AG08396 (cell line): Measurements from ENCODE around the gene CDH26.
"Not testable (repeated sequence)": the region's sequence is repeated elsewhere in the genome, so short reads cannot be mapped to it uniquely, and the experiment has no call there.

Experiments used
- DNase-seq: peaks from one replicate; pipeline ENCODE4 v3.0.0; 2012; ENCODE audit warnings: low spot score, mixed read lengths

The CDH26 gene

DNA sequence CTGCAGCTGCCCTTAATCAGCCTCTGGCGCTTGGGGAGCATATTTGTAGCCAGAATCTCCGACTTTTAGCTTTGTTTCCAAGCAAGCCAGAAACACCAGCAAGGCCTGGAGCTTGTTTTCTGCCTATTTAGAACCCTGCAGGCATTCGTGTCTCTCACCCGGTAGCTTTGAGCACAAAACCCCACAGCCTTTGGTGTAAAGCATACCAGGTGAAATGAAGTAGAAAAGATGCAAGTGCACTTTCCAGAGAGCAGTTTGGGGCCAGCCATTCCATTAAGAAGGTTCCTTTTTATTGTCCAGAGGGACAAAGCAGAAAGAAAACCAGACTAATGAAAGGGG, 17.3 kb upstream of the CDH26 start:
- no peak for DNase-seq

DNA sequence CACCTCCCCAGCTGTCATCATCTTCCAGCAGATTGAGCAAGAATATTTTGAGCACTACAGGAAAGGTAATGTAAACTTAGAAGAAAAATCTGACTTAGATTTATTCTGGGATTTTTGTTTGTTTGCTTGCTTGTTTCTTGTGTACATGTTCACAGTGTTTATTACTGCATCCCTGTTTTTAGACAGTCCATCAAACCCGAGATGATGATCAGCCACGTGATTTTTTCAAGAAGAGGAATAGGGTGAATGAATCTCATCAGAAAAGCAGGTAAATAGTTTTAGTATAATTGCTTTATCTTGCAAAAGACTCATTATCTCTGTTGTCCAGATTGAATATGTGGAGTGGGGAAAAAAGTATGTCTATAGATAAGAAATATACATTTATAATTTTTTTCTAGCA, 16.0 kb upstream of the CDH26 start:
- DNase-seq, result no peak

DNA sequence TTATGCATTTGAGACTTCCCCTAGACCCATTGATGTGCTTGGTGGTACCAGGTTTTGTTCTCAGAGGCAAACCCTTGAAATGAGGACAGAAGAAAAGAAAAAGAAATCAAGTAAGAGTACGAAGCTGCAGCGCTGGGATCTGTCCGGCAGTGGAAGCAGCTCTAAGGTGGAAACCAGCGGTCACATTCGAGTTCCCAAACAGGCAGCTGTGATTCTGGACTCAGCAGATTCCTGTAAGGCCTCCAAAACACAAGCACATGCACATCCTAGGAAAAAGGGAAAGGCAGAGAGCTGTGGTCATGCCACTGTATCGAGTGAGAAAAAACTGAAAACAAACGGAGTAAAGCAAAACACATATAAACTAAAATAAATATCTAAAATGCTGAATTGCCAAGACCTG, 13.5 kb upstream of the CDH26 start:
- no peak for DNase-seq

DNA sequence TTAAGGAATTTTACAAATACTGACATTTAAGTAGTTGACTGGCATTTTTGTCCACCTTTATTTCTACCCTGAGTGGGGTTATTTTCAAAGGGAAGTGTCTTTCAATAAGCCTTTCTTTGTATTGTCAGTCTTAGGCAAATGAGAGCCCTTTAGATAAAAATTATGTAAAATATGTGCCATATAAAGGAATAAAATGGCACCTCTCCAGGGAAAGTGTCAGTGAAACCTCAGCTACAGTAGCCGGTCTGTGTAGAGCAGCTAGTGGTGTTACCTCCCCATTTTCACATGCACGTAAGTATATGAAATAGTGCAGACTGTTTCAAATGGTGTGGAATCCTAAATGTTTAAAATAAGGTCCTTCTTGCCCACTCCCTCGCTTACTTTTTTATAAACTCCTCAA, 13.0 kb upstream of the CDH26 start:
- DNase-seq, result no peak

- DNase-seq, result no peak
These were observed 12.5 kb upstream of the CDH26 start for GRCh38 chr20:59945731-59946130.

DNA sequence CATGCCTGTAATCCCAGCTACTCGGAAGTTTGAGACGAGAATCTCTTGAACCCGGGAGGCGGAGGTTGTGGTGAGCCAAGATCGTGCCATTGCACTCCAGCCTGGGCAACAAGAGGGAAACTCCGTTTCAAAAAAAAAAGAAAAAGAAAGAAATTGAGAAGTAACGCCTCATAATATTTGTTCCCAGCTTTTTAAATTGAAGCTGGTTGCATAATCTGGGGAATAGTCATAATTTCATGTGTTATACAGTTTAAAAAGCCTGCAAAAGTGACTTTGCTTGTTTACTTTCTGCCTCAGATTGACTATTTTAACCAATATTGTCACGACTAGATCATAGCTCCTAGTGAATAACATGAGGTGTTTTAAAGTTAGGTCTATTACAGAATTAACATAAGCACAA, 10.8 kb upstream of the CDH26 start:
- no peak for DNase-seq

DNA sequence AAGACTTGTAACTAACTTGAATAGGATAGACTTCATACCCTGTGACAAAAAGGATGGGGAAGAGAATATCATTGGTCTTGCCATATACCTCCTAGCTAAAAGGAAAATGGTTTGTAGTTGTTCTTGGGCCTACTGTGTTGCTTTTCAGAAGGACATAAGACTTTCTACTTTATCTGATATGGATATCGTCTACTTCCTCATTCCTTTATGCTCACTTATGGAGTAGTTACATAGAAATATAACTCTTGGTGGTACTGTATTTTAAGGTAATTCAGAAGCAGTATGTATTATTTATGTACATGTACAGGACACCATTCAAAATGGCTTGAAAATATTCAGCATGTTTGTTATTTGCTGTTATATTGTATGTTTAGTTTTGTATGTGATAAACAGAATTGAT, 10.0 kb upstream of the CDH26 start:
- no peak for DNase-seq

- no peak for DNase-seq
These were observed 9.1 kb upstream of the CDH26 start for GRCh38 chr20:59948828-59949720.

GRCh38 chr20:59949911-59950310, 8.3 kb upstream of the CDH26 start:
- no peak for DNase-seq

GRCh38 chr20:59954718-59955117, 3.5 kb upstream of the CDH26 start:
- no peak for DNase-seq

- DNase-seq, result no peak
These were observed 3.0 kb upstream of the CDH26 start for GRCh38 chr20:59955131-59955796.

DNA sequence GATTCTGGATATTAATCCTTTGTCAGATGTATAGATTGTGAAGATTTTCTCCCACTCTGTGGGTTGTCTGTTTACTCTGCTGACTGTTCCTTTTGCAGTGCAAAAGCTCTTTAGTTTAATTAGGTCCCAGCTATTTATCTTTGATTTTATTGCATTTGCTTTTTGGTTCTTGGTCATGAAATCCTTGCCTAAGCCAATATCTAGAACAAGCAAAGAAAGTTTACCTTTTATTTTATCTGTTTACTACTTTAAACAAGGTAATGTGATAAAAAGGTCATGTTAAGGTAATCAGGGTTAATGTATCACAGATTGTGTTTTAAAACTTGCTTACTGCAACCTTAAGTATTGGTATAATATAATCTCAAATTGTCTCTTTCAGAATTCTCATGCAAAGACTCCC, 655 bp upstream of the CDH26 start:
- DNase-seq, result not testable (repeated sequence)

DNA sequence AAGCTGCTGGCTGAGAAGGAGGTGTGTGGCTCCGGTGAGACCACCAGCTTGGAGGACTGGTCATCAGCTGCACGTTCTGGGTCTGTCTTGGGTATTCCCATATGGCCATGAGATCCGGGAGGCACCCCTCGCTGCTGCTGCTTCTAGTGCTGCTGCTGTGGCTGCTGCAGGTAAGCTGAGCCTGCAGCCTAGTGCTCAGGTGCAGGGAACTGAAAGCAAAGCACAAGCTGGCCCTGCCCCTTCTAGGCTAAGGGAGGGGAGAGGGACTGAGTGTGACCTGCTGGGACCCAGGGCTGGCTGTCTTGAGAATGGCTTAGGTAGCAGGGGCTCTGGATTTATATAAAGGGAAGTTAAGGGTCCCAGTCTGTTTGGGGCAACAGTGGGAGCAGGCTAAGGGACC, 403 bp downstream of the CDH26 start:
- DNase-seq, result no peak

- DNase-seq, result no peak
These were observed 3.2 kb downstream of the CDH26 start for GRCh38 chr20:59961423-59961822.

DNA sequence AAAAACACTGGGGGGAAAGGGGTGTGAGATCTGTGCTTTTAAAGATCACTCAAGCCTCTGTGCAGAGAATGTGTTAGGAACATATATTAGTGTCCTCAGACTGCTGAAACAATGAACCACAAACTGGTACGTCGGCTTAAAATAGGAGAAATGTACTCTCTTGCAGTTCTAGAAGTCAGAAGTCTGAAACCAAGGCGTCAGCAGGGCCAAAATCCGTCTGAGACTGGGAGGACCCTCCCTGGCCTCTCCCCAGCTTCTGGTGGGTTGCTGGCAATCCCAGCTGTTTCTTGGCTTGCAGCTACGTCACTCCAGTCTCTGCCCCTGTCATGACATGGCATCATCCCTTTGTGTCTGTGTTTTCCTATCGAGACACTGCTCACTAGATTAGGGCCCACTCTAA, 3.9 kb downstream of the CDH26 start:
- DNase-seq, result no peak

- DNase-seq, result no peak
These were observed 8.2 kb downstream of the CDH26 start for GRCh38 chr20:59966428-59966827.

- DNase-seq, result no peak
These were observed 13.2 kb downstream of the CDH26 start for GRCh38 chr20:59971428-59971827.

- DNase-seq, result no peak
These were observed 14.0 kb downstream of the CDH26 start for GRCh38 chr20:59972037-59972801.

DNA sequence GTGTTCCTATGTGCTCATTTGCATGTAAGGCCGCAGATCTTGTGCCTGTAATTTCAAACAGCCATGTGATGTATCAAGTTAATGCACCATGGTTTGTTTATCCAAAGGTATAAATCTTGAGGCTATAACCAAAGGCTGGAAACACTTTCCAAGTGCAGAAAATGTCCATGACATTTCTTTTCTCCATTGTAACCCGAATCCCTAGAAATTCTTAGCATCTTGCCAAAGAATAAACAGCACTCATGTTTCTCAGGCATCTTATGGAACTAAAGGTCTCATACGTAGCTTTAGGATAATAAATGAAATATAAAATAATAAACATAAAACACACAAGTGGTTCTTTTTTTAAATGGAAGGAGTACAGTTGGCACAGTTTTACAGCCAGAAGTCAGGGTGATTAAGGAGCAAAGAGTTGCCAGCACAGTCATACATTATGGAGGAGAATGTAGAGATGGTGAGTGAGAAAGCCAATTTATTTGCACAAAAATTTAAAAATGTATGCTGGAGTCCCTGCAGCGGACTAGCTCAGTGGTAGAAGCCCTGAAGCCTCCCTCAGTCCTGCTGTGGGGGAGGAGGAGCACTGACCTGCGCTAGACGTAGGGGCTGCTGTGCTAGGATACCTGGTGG, 18.0 kb downstream of the CDH26 start:
- no peak for DNase-seq

DNA sequence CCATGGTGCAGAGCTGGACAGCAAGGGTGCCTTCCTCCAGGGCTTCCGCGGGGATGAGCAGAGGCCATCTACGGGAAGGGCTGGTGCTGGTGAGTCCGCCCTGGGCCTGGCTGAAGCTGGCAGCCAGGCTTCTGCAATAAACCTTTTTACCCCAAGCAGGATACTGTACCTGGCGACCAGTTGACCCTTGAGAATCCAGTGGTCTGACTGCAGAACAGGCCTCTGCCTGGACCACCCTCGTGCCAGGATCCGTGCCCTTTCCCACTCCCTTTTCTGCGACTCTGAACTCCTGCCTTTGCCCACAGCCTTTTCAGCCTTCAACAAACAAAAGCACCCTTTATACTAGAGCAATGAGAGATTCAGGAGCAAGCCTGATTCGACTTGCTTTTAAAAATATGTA, 18.9 kb downstream of the CDH26 start:
- DNase-seq, result no peak

GRCh38 chr20:59983076-59983475, 24.9 kb downstream of the CDH26 start:
- no peak for DNase-seq

GRCh38 chr20:59984541-59984940, 26.3 kb downstream of the CDH26 start:
- no peak for DNase-seq

DNA sequence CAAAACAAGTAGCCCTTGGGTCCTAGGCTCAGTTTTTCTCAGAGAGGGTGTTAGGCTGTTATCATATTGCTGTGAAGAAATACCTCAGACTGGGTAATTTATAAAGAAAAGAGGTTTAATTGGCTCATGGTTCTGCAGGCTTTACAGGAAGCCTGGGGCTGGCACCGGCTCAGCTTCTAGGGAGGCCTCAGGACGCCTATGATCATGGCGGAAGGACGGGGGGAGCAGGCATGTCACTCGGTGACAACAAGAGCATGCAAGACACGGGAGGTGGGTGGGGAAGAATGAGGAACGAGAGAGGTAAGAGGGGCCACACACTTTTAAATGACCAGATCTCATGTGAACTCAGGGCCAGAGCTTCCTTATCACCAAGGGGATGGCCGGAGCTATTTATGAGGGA, 26.9 kb downstream of the CDH26 start:
- DNase-seq, result no peak
